Breast epithelium (tissue), 4 donors: Measurements from ENCODE around the gene FPGT. TPM values are rescaled to one million over a fixed set of nuclear protein-coding genes. Genes with fewer than 3 reads are reported as not detected.

Experiments
- DNase-seq, 2 donors: peaks; one replicate each; pipeline ENCODE4 v3.0.0-alpha.2; 2019; ENCODE audit warnings: low spot score in 2 of 2
- H3K27ac ChIP-seq, 2 donors: fragments of 200-600 bp; sonication (generic) in 1 of 2; one replicate each; pipeline ENCODE4 v1.5.1; 2016 to 2019; ENCODE audit warnings: mild to moderate bottlenecking in 1 of 2
- H3K27me3 ChIP-seq, 2 donors: fragments of 200-600 bp; sonication (generic) in 1 of 2; one replicate each; pipeline versions ENCODE4 v1.5.1 to v1.6.0; 2017 to 2019; ENCODE audit warnings: control low read depth in 1 of 2, mild to moderate bottlenecking in 1 of 2
- H3K36me3 ChIP-seq: fragments of 200-600 bp; one replicate; pipeline ENCODE4 v1.5.1; 2019
- H3K4me1 ChIP-seq, 2 donors: fragments of 200-600 bp; sonication (generic); one replicate each; pipeline ENCODE4 v1.5.1; 2016 to 2019; ENCODE audit warnings: control low read depth in 1 of 2
- H3K4me3 ChIP-seq, 3 donors: fragments of 200-600 bp; sonication (generic); 1 replicate in 2 of 3; 2 replicates in 1 of 3; pipeline ENCODE4 v1.5.1; 2016 to 2019; ENCODE audit warnings: mild to moderate bottlenecking in 3 of 3, moderate library complexity in 2 of 3
- H3K9me3 ChIP-seq, 2 donors: fragments of 200-600 bp; sonication (generic) in 1 of 2; one replicate each; pipeline ENCODE4 v1.5.1; 2016 to 2019; ENCODE audit warnings: control low read depth in 1 of 2
- CTCF ChIP-seq, 3 donors: fragments of 450-650 bp; IDR thresholded peaks; one replicate each; pipeline ENCODE4 v1.5.1; 2016 to 2017; ENCODE audit warnings: antibody characterized with exemption in 3 of 3, mild to moderate bottlenecking in 3 of 3, moderate library complexity in 3 of 3
- POLR2A ChIP-seq: fragments of 450-650 bp; IDR thresholded peaks from one replicate; pipeline ENCODE4 v1.6.1; 2016; ENCODE audit warnings: antibody characterized with exemption, mild to moderate bottlenecking, moderate library complexity
- POLR2AphosphoS5 ChIP-seq, 3 donors: sonication (generic); formaldehyde crosslinking; IDR thresholded peaks; one replicate each; pipeline ENCODE4 v1.6.1; 2017; ENCODE audit warnings: antibody characterized with exemption in 3 of 3
- intact Hi-C: fragments of 100-400 bp; cut with DNase I; formaldehyde crosslinking; loops from one replicate; pipeline ENCODE4 v1.15.1; 2023; ENCODE audit warnings: low total_unique reads
- total RNA-seq, 3 donors: library from RNA; depleted of rRNA; stranded (reverse); fragments of >200 nt; gene quantifications; one replicate each; pipeline ENCODE4 v1.1.0, GENCODE V29; 2016

FPGT gene
- total RNA-seq, 3 donors from 2014 or later, result 11.5 to 23.7 (median 17.3) TPM

GRCh38 chr1:74236440-74236839, 38.4 kb downstream of the FPGT start:
- intact Hi-C loops, result no loop called here
- no peaks in the 10 kb centered on the region for H3K36me3 ChIP-seq
- H3K4me1 ChIP-seq, result no peaks in the 10 kb centered on the region
- DNase-seq, result no peak
- H3K9me3 ChIP-seq, result no peaks in the 10 kb centered on the region
- no peak for TF ChIP-seq POLR2AphosphoS5 (IDR thresholded peaks at IDR 0.05)
- TF ChIP-seq CTCF (IDR thresholded peaks at IDR 0.05), result no peak
- no peak for TF ChIP-seq POLR2A
- H3K27me3 ChIP-seq, result no peaks in the 10 kb centered on the region
- no peak overlapping the region for H3K27ac ChIP-seq
- H3K4me3 ChIP-seq, result no peak overlapping the region

GRCh38 chr1:74237035-74237434, 39.0 kb downstream of the FPGT start:
- H3K27ac ChIP-seq, result no peak overlapping the region
- no peaks in the 10 kb centered on the region for H3K27me3 ChIP-seq
- no peak for DNase-seq
- no peaks in the 10 kb centered on the region for H3K36me3 ChIP-seq
- H3K9me3 ChIP-seq, result no peaks in the 10 kb centered on the region
- intact Hi-C loops, result no loop called here
- no peak overlapping the region for H3K4me3 ChIP-seq
- TF ChIP-seq CTCF (IDR thresholded peaks at IDR 0.05) (no peak), POLR2A (no peak), POLR2AphosphoS5 (IDR thresholded peaks at IDR 0.05) (no peak)
- no peaks in the 10 kb centered on the region for H3K4me1 ChIP-seq

GRCh38 chr1:74237787-74238186, 39.7 kb downstream of the FPGT start:
- Histone ChIP-seq H3K27me3 (no peaks in the 10 kb centered on the region), H3K27ac (no peak overlapping the region), H3K9me3 (no peaks in the 10 kb centered on the region), H3K36me3 (no peaks in the 10 kb centered on the region), H3K4me3 (no peak overlapping the region), H3K4me1 (no peaks in the 10 kb centered on the region)
- no peak for DNase-seq
- no peak for TF ChIP-seq POLR2AphosphoS5 (IDR thresholded peaks at IDR 0.05)
- TF ChIP-seq CTCF (IDR thresholded peaks at IDR 0.05), result no peak
- TF ChIP-seq POLR2A, result no peak
- intact Hi-C loops, result no loop called here

- Histone ChIP-seq H3K27me3 (no peaks in the 10 kb centered on the region), H3K36me3 (no peaks in the 10 kb centered on the region), H3K9me3 (no peaks in the 10 kb centered on the region), H3K27ac (no peak overlapping the region), H3K4me1 (no peaks in the 10 kb centered on the region), H3K4me3 (no peak overlapping the region)
- no peak for DNase-seq
- intact Hi-C loops, result no loop called here
- no peak for TF ChIP-seq CTCF (IDR thresholded peaks at IDR 0.05)
- no peak for TF ChIP-seq POLR2A
- no peak for TF ChIP-seq POLR2AphosphoS5 (IDR thresholded peaks at IDR 0.05)
Observed at GRCh38 chr1:74245168-74245772, 47.2 kb downstream of the FPGT start.

- DNase-seq, result no peak
- no peaks in the 10 kb centered on the region for H3K27me3 ChIP-seq
- intact Hi-C loops, result no loop called here
- H3K27ac ChIP-seq, result no peak overlapping the region
- no peaks in the 10 kb centered on the region for H3K4me1 ChIP-seq
- no peaks in the 10 kb centered on the region for H3K9me3 ChIP-seq
- H3K36me3 ChIP-seq, result no peaks in the 10 kb centered on the region
- H3K4me3 ChIP-seq, result no peak overlapping the region
- TF ChIP-seq CTCF (IDR thresholded peaks at IDR 0.05) (no peak), POLR2A (no peak), POLR2AphosphoS5 (IDR thresholded peaks at IDR 0.05) (no peak)
Observed at GRCh38 chr1:74246315-74246714, 48.3 kb downstream of the FPGT start.
